Tongue (tissue), 2 donors: Measurements from ENCODE around the gene TUBB2B. TPM values are rescaled to one million over a fixed set of nuclear protein-coding genes. Genes with fewer than 3 reads are reported as not detected.
"Not testable (repeated sequence)": the region's sequence is repeated elsewhere in the genome, so short reads cannot be mapped to it uniquely, and the experiment has no call there.

Experiments used
- DNase-seq: peaks from one replicate; pipeline ENCODE4 v3.0.0-alpha.2; 2015
- total RNA-seq: library from RNA; depleted of rRNA; stranded (reverse); fragments of >200 nt; gene quantifications from one replicate; pipeline ENCODE4 v1.2.3, GENCODE V29; 2014

The TUBB2B gene
- total RNA-seq, 1 donor from 2014 or later = 87.5 TPM

- DNase-seq = no peak
These were observed 30.7 kb upstream of the TUBB2B start for GRCh38 chr6:3258201-3258600.

GRCh38 chr6:3253597-3253961, 26.1 kb upstream of the TUBB2B start:
- DNase-seq = no peak

- no peak for DNase-seq
These were observed 25.6 kb upstream of the TUBB2B start for GRCh38 chr6:3252861-3253596.

GRCh38 chr6:3252369-3252768, 24.9 kb upstream of the TUBB2B start:
- DNase-seq = no peak

- DNase-seq = peak; percentile 92
These were observed 24.2 kb upstream of the TUBB2B start for GRCh38 chr6:3251462-3252314.

GRCh38 chr6:3250231-3250675, 22.8 kb upstream of the TUBB2B start:
- peak; percentile 92 for DNase-seq

- DNase-seq = no peak
These were observed 22.4 kb upstream of the TUBB2B start for GRCh38 chr6:3249821-3250220.

- DNase-seq = peak; percentile 86
These were observed 20.0 kb upstream of the TUBB2B start for GRCh38 chr6:3247255-3248146.

- no peak for DNase-seq
These were observed 17.8 kb upstream of the TUBB2B start for GRCh38 chr6:3245216-3245615.

- not testable (repeated sequence) for DNase-seq
These were observed 17.3 kb upstream of the TUBB2B start for GRCh38 chr6:3244832-3245161.

- no peak for DNase-seq
These were observed 16.8 kb upstream of the TUBB2B start for GRCh38 chr6:3244003-3244831.

GRCh38 chr6:3242768-3243167, 15.3 kb upstream of the TUBB2B start:
- DNase-seq = no peak

GRCh38 chr6:3241745-3242144, 14.3 kb upstream of the TUBB2B start:
- DNase-seq = not testable (repeated sequence)

GRCh38 chr6:3240595-3240994, 13.1 kb upstream of the TUBB2B start:
- DNase-seq = no peak

GRCh38 chr6:3239110-3239830, 11.8 kb upstream of the TUBB2B start:
- DNase-seq = no peak

- DNase-seq = peak; percentile 57
These were observed 10.6 kb upstream of the TUBB2B start for GRCh38 chr6:3237761-3238662.

GRCh38 chr6:3236005-3236404, 8.6 kb upstream of the TUBB2B start:
- no peak for DNase-seq

- DNase-seq = no peak
These were observed 8.0 kb upstream of the TUBB2B start for GRCh38 chr6:3235486-3235885.

GRCh38 chr6:3233904-3234303, 6.5 kb upstream of the TUBB2B start:
- DNase-seq = no peak

GRCh38 chr6:3233321-3233720, 5.9 kb upstream of the TUBB2B start:
- no peak for DNase-seq
